ENCODE results near the gene SLC12A7. TPM values are rescaled to one million over a fixed set of nuclear protein-coding genes. Genes with fewer than 3 reads are reported as not detected.

SLC12A7 gene
- total RNA-seq, 6 experiments from 2014 or later = 38.9 to 65.2 (median 53.3) TPM

- no peaks in the 10 kb centered on the region for H3K4me1 ChIP-seq
- 96% methylated on average over 4 of the region's 18 CpGs for WGBS (ENCODE audit: insufficient coverage, low coverage, low lambda C conversion rate, missing lambda C conversion rate)
- intact Hi-C loops (cut with DNase I) = no loop called here
- H3K27ac ChIP-seq = no peak overlapping the region
- no peaks in the 10 kb centered on the region for H3K9me3 ChIP-seq
- no peaks in the 10 kb centered on the region for H3K36me3 ChIP-seq
- ATAC-seq (no peak), DNase-seq (peak in 1 of 3 donors; percentile 8)
- no peak for TF ChIP-seq POLR2A (IDR thresholded peaks at IDR 0.05)
- TF ChIP-seq, protein P1, sequence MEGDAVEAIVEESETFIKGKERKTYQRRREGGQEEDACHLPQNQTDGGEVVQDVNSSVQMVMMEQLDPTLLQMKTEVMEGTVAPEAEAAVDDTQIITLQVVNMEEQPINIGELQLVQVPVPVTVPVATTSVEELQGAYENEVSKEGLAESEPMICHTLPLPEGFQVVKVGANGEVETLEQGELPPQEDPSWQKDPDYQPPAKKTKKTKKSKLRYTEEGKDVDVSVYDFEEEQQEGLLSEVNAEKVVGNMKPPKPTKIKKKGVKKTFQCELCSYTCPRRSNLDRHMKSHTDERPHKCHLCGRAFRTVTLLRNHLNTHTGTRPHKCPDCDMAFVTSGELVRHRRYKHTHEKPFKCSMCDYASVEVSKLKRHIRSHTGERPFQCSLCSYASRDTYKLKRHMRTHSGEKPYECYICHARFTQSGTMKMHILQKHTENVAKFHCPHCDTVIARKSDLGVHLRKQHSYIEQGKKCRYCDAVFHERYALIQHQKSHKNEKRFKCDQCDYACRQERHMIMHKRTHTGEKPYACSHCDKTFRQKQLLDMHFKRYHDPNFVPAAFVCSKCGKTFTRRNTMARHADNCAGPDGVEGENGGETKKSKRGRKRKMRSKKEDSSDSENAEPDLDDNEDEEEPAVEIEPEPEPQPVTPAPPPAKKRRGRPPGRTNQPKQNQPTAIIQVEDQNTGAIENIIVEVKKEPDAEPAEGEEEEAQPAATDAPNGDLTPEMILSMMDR (IDR thresholded peaks at IDR 0.05) = no peak
- no peak overlapping the region for H3K4me3 ChIP-seq
- H3K27me3 ChIP-seq = no peaks in the 10 kb centered on the region
Measured at GRCh38 chr5:1039706-1040260, 72.1 kb downstream of the SLC12A7 start.

GRCh38 chr5:1039210-1039548 is 72.7 kb downstream of the SLC12A7 start:
- Histone ChIP-seq H3K36me3 (no peaks in the 10 kb centered on the region), H3K4me1 (no peaks in the 10 kb centered on the region), H3K4me3 (no peak overlapping the region), H3K27me3 (no peaks in the 10 kb centered on the region), H3K9me3 (no peaks in the 10 kb centered on the region), H3K27ac (no peak overlapping the region)
- DNase-seq = peak in 1 of 3 donors; percentile 10
- no peak for ATAC-seq
- TF ChIP-seq POLR2A (IDR thresholded peaks at IDR 0.05) = no peak
- TF ChIP-seq, protein P1 (IDR thresholded peaks at IDR 0.05) = no peak
- 86% methylated on average over 4 of the region's 16 CpGs for WGBS (ENCODE audit: insufficient coverage, low coverage, low lambda C conversion rate, missing lambda C conversion rate)
- intact Hi-C loops (cut with DNase I) = no loop called here

- H3K9me3 ChIP-seq = no peaks in the 10 kb centered on the region
- no peak overlapping the region for H3K4me3 ChIP-seq
- intact Hi-C loops (cut with DNase I) = no loop called here
- no peaks in the 10 kb centered on the region for H3K27me3 ChIP-seq
- DNase-seq = peak in 2 of 3 donors; percentile 16 to 37
- no peak for TF ChIP-seq POLR2A (IDR thresholded peaks at IDR 0.05)
- TF ChIP-seq, protein P1 (IDR thresholded peaks at IDR 0.05) = no peak
- H3K27ac ChIP-seq = no peak overlapping the region
- no peak for ATAC-seq
- 56% methylated on average over 6 of the region's 28 CpGs for WGBS (ENCODE audit: insufficient coverage, low coverage, low lambda C conversion rate, missing lambda C conversion rate)
- H3K4me1 ChIP-seq = no peaks in the 10 kb centered on the region
- no peaks in the 10 kb centered on the region for H3K36me3 ChIP-seq
Measured at GRCh38 chr5:1038417-1039209, 73.2 kb downstream of the SLC12A7 start.

DNA sequence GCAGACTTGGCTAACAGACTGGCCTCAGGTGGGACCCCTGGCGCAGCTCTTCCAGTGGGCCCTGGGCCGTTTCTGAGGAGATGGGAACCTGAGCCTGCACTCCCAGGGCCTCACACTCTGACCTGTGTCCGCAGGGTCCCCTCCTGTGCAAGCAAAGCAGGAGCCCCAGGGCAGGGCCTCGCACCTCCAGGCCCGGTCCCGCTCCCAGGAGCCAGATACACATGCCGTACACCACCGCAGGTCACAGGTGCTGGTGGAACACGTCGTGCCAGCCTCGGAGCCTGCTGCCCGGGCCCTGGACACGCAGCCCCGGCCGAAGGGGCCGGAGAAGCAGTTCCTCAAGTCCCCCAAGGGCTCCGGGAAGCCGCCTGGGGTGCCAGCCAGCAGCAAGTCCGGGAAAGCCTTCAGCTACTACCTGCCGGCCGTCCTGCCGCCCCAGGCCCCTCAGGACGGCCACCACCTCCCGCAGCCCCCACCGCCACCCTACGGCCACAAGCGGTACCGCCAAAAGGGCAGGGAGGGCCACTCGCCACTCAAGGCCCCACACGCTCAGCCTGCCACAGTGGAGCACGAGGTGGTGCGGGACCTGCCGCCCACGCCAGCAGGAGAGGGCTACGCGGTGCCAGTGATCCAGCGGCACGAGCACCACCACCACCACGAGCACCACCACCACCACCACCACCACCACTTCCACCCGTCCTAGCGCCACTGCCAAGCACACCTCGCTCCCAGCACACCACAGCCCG is 74.0 kb downstream of the SLC12A7 start:
- ATAC-seq (no peak), DNase-seq (peak in 2 of 3 donors; percentile 19 to 51)
- H3K36me3 ChIP-seq = no peaks in the 10 kb centered on the region
- no peak overlapping the region for H3K27ac ChIP-seq
- intact Hi-C loops (cut with DNase I) = no loop called here
- WGBS (ENCODE audit: insufficient coverage, low coverage, low lambda C conversion rate, missing lambda C conversion rate) = 100% methylated on average over 1 of the region's 43 CpGs
- H3K27me3 ChIP-seq = no peaks in the 10 kb centered on the region
- no peak overlapping the region for H3K4me3 ChIP-seq
- no peak for TF ChIP-seq POLR2A (IDR thresholded peaks at IDR 0.05)
- TF ChIP-seq, protein P1 (IDR thresholded peaks at IDR 0.05) = no peak
- no peaks in the 10 kb centered on the region for H3K9me3 ChIP-seq
- H3K4me1 ChIP-seq = no peaks in the 10 kb centered on the region

Measured in right lobe of liver (tissue), 6 donors.